ENCODE data around the gene C12orf57.
A peak's percentile ranks its signal among the peaks of the same experiment; 100 is the strongest.

The C12orf57 gene

DNA sequence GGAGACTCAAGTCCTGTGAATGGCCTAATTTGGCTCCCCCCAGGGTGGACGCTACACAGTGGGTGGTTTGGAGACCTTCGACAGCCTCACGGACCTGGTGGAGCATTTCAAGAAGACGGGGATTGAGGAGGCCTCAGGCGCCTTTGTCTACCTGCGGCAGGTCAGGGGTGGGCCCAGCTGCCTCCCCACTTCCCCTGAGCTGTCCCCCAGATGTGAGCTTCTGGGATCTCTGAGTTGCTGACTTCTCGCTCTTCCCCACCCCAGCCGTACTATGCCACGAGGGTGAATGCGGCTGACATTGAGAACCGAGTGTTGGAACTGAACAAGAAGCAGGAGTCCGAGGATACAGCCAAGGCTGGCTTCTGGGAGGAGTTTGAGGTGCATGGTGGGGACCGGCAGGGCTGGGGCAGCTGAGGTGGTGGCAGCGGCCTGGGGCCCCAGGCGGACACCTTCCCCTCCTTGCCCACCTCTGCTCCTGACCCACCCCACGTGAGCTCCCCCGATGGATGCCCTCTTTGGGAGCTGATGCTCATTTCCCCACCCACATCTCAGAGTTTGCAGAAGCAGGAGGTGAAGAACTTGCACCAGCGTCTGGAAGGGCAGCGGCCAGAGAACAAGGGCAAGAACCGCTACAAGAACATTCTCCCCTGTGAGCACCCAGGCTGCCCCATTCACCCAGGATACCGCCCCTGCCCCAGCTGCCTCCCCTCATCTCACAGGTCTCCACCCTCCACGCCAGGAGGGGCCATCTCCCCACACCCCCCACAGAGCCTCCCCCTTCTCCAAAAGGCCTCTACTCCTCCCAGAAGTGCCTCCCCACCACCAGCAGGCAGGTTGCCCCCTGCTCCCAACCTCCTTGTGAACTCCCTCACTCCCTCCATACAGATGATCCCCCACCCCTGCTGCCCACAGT lies 11.5 kb downstream of the C12orf57 start:
- DNase-seq (ENCODE audit: low spot score) = no peak
- Histone ChIP-seq H3K27ac (no peak overlapping the region), H3K4me3 (no peak overlapping the region)
- TF ChIP-seq, protein P1, sequence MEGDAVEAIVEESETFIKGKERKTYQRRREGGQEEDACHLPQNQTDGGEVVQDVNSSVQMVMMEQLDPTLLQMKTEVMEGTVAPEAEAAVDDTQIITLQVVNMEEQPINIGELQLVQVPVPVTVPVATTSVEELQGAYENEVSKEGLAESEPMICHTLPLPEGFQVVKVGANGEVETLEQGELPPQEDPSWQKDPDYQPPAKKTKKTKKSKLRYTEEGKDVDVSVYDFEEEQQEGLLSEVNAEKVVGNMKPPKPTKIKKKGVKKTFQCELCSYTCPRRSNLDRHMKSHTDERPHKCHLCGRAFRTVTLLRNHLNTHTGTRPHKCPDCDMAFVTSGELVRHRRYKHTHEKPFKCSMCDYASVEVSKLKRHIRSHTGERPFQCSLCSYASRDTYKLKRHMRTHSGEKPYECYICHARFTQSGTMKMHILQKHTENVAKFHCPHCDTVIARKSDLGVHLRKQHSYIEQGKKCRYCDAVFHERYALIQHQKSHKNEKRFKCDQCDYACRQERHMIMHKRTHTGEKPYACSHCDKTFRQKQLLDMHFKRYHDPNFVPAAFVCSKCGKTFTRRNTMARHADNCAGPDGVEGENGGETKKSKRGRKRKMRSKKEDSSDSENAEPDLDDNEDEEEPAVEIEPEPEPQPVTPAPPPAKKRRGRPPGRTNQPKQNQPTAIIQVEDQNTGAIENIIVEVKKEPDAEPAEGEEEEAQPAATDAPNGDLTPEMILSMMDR (IDR thresholded peaks at IDR 0.05) = no peak

DNA sequence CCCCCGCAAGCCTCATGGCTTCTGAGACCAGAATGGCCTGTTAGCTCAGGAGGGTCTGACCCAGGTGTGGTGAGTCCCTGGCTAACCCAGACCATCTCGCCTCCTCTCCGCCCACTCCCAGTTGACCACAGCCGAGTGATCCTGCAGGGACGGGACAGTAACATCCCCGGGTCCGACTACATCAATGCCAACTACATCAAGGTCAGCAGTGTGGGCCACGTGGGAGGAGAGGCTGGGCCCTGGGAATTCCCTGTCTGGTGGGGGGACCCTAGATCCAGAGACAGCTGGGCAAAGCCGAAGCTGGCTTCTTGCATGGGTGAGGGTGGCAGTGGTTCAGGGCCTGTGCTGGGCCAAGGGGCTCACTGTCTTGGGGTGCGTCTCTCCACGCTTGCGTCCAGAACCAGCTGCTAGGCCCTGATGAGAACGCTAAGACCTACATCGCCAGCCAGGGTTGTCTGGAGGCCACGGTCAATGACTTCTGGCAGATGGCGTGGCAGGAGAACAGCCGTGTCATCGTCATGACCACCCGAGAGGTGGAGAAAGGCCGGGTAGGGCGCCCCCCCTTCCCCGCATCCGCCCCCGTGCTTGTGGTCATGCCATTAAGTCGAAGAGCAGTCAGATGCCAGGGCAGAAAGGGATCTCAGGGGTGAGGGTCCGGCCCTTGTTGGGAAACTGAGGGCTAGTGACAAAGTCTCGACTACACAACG lies 12.4 kb downstream of the C12orf57 start:
- TF ChIP-seq, protein P1 (IDR thresholded peaks at IDR 0.05) = no peak
- Histone ChIP-seq H3K27ac (no peak overlapping the region), H3K4me3 (no peak overlapping the region)
- DNase-seq (ENCODE audit: low spot score) = no peak

DNA sequence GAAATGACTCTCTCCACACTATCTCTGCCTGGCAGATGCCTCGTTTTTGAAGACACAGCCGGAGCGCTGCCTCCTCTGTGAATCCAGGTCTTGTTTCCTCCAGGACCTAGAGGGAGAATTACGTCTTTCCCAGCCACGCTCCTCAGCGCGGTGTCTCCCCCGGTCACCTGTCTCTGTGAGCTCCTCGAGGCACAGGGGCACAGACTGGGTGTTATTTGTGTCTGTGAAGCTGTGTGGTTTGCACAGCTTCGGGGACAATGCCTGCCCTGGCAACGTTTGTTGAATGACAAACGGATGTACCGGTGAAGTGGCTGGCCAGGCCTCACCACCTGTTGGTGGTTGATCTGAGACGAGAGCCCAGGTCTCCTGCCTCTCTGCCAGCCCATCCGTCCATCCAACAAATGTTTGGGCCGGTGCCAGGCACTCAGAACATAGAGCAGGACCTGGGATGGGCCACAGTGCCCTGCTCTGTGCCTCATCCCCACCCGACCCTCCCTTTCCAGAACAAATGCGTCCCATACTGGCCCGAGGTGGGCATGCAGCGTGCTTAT lies 13.4 kb downstream of the C12orf57 start:
- Histone ChIP-seq H3K4me3 (no peak overlapping the region), H3K27ac (no peak overlapping the region)
- TF ChIP-seq, protein P1 (IDR thresholded peaks at IDR 0.05) = no peak
- DNase-seq (ENCODE audit: low spot score) = no peak

DNA sequence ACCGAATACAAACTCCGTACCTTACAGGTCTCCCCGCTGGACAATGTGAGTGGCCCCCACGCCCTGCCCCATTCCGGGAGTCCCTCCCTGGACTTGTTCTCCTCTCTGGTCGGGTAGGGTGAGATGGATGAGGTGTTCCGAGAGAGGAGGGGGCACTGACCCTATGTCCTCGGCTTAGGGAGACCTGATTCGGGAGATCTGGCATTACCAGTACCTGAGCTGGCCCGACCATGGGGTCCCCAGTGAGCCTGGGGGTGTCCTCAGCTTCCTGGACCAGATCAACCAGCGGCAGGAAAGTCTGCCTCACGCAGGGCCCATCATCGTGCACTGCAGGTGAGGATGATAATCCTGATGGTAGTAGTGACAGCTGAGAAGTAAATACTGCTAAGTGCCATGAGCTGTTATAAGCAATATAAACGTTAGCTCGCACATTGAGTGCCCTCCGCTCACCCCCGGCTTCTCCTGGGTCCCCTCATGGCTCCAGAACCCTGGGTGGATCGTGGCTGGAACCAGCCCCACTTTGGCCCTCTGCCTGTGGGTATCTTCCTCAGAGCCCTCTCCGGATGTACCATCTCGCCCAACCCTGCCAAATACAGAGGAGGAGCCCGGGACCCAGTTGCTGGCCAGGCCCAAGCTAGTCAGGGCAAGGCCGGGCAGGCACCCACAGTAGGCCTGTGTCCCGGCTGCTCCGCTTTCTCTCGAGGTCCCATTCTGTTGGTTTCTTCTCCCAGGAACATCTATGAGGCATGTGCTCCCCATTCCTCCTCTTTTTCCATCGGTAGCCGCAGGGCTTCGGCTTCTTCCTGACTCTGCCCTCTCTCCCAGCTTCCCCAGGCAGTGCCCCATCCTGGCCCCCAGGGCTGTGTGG lies 14.2 kb downstream of the C12orf57 start:
- Histone ChIP-seq H3K27ac (no peak overlapping the region), H3K4me3 (no peak overlapping the region)
- TF ChIP-seq, protein P1 (IDR thresholded peaks at IDR 0.05) = no peak
- no peak for DNase-seq (ENCODE audit: low spot score)

DNA sequence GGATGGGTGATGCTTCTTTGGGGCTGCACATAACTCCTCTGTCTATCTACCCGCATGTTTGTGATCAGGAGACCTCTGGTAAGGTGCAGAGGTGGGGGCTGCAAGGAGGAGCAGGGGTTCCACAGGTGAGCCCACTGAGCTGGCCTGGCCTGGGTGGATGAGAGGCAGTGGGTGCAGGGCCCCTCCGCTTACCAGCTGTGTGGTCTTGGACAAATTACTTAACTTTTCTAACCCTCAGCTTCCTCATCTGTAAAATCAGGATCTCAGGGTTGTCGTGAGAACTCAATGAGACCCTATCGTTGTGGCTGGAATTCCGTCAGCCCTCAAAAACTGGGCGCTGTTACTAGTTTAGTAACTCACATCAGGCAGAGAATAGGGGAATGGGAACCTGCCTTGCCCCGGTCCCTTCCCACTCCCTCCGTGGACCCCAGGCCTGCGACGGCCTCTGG lies 14.8 kb downstream of the C12orf57 start:
- peak overlapping the region; percentile 7 for H3K4me3 ChIP-seq
- H3K27ac ChIP-seq = peak overlapping the region in 1 of 2 donors; percentile 59
- peak; percentile 72 for DNase-seq (ENCODE audit: low spot score)
- TF ChIP-seq, protein P1 (IDR thresholded peaks at IDR 0.05) = no peak

DNA sequence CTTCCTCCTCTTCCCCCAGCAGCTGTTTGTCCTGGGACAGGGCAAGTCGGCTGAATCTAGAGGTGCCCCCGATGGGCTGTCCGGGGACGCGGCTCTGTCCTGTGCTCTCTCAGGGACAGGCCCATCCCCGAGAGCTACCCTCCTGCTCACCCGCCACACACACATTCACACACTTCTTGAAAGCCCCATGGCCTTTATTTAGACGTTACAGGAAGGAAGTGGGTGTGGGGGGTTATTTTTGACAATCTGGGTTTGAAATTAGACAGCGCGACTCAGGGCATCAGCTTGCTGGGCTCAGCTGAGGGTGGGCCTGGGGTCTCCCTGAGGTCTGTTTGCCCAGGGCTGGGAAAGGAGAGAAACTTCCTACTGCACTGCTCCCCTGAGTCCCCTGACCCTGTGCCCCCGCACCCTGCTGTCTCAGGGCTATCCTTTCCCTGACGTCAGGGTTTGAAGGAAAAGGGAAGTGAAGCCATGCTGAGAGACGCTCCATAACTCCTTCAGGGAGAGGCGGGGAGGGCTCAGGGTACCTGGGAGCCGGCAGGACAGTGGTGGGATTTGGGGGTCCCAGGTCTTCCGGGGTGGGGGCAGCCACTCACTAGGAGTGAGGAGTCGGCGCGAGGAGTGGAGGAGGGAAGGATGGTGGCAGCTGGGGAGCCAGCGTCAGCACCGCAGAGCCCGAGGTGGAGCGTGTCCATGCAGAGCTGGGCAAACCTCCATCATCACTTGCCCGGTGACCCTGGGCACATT lies 15.4 kb downstream of the C12orf57 start:
- TF ChIP-seq, protein P1 (IDR thresholded peaks at IDR 0.05) = no peak
- DNase-seq (ENCODE audit: low spot score) = peak; percentile 78
- Histone ChIP-seq H3K27ac (peak overlapping the region in 1 of 2 donors; percentile 59), H3K4me3 (peak overlapping the region; percentile 7)

All from coronary artery (tissue), 2 donors.